Femur (tissue), 1 donor: ENCODE data around the gene PCDH9.

ENCODE experiments used
- DNase-seq: peaks from one replicate; pipeline ENCODE4 v3.0.0-alpha.2; 2017

PCDH9 gene

DNA sequence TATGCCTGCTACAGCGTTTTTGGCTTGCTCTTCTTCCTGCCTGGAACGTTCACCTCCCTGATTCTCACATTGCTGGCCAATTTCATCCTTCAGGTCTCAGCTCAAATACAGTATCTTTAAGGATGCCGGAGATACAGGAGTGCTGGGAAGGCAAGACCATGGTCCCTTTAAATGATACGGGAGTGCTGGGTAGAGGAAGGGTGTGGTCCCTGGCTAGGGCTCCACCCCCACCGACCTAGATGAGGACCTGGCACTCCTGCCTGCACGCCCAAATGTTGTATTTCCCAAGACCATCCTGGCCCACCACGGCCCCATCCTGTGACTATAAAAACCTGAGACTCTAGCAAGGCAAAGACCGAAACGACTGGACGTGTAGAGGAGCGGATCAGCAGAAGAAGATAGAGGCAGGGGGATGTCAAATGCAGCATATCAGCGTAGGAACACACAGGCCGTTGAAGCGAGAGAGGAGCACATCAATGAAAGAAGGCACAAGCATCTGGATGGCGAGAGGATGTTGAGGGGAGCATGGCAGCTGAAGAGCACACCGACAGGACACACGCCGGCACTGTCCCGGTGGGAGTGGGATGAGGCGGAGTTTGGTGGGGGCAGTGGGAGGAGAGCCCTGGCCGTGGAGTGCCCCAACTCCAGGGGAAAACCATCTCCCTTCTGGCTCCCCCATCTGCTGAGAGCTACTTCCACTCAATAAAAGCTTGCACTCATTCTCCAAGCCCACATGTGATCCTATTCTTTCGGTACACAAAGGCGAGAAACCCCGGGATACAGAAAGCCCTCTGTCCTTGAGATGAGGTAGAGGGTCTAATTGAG lies 74.0 kb downstream of the PCDH9 start:
- no peak for DNase-seq

DNA sequence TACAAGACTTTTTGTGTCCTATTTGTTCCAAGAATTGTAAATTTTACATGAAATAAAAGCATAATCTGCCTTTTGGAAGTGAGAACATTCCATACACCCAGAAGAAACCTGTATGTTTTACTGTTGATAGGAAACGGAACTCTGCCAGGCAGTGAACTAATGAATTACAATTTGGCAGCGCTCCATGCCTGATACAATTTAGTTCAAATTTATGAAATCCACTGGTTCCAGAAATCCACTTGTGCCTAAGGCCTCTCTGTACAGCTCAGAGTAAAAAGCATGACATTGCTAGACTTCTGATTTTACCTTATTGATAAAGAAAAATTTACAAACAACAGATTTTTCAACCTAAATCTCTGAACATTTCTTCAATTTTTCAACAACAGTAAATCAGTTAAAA lies 78.1 kb downstream of the PCDH9 start:
- DNase-seq: no peak

DNA sequence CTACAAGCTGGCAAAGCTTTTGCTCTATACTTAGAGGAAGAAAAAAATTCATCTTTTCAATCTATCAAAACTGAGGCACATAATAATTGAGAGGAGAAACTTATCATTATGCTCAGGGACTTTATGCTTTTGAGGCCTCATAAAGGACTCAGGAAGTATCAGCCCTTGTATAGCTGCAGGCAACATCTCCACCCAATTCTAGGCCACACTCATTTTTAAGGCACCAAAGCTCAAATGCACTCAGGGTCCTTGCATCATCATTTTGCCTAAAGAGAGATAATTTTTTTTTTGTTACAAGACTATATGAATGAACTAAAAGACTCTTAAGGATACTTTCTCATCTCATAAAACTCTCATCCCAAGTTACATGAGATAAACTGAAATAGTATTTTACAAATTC lies 78.5 kb downstream of the PCDH9 start:
- DNase-seq: no peak

DNA sequence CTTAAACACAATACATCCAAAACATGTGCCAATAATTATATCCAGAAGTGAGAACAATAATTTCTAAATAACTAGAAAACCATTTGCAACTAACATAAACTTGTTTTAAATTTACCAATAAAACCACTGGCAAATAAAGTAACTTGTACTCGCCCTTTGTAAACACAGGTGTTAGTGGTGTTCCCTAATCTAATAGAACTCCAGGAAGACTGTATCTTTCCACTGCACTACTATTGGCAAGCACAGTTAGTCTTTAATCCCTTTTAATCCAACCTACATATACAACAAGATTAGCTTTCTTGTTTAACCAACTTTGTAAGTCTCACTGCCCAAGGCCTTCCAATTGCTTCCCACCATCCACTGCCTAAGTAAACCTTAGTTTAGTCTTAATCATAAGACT lies 79.5 kb downstream of the PCDH9 start:
- no peak for DNase-seq

DNA sequence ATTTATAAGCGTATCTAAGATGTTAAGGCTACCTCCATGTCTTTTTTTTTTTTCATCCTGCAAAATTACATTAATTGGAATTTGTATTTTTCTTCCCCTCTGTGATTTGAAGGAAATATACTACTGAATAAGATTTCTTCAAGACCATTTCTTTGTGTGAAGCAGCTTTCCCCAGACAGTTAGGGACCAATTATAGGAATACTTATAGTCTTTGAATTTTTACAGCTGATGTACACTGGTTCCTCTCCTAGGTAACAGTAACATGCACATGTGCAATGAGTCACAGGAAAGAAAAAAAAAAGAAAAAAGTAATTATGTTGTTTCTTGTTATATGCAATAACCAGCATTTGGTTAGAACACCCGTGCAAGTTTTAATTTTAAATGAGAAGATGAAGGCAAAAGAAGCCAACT lies 82.0 kb downstream of the PCDH9 start:
- DNase-seq: no peak

DNA sequence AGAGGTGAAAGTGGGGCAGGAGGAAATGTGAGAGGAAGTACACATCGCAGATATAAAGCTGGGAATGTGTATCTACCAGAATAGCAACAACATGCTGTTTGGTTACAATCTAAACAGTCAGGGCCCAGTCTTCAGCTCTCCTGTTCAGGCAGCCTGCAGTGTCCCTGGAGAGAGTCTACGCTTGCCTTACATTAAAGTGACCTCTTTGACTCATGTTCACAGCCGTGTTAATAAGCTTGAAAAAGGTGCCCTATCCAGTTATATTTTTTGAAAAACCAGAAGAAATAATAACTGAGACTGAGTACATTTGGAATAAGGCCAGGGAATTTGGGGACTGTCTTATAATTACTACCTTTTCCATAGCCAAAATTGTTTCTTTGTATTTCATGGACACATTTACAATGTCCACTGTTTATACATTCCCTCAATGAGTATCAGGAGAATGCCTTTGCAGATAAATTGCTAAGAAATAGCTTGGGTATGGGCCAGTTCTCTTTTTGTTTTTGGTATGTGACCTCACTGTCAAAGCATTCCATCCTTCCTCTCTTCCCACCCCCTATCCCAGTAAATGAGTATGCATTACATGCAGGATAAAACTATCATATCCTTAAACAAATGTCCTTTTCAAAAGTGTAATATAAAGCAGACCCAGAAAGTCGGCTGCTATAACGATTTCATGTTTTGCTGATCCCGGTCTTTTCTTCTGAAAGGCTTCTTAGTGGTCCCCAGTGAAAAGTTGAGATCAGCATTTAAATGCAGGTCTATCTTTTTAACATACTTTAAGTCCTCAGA lies 82.6 kb downstream of the PCDH9 start:
- peak; percentile 41 for DNase-seq

DNA sequence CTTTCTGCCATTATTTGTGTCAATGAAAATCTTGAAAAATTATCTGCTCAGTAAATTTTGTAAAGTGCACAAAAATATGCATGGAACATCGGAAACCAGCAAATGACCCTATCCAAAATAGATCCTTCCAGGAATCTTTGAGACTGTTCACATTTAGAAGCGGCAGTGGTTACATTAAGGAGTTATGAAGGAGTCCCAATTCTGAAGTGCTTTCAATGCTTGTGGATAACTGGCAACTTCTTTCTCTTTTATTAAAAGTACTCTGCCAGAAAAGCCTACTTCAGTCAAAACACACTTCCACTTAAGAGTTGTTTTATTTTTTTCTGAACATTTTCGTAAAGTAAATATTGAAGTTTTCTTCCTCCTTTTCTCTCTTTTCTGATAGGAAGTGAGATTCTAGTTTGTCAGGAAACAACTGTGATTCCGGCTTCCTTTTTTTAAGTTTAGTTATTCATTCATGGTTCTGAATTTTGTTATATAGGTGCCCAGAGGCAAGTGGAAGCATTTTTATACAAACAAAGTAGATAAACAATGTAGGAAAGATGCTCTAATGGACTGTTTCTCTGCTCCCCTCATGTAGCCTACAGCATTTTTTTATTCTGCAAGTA lies 83.5 kb downstream of the PCDH9 start:
- no peak for DNase-seq

DNA sequence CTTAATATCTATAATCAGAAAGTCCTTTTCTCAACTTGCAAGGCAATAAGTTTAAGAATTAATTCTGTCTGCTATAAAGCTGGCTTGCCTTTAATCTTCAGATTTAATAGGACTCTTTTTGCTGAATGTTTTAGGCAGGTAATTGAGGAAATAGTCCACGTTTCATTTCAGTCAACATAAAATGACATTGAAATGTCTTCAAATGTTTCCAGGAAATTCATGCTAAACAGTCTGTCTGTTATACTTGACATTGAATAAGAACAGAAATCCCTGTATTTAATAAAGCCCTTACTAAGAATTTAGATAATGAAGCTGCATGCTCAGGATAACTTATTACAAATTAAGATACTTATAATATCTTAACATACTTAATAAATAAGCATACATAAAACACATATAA lies 84.2 kb downstream of the PCDH9 start:
- DNase-seq: no peak

DNA sequence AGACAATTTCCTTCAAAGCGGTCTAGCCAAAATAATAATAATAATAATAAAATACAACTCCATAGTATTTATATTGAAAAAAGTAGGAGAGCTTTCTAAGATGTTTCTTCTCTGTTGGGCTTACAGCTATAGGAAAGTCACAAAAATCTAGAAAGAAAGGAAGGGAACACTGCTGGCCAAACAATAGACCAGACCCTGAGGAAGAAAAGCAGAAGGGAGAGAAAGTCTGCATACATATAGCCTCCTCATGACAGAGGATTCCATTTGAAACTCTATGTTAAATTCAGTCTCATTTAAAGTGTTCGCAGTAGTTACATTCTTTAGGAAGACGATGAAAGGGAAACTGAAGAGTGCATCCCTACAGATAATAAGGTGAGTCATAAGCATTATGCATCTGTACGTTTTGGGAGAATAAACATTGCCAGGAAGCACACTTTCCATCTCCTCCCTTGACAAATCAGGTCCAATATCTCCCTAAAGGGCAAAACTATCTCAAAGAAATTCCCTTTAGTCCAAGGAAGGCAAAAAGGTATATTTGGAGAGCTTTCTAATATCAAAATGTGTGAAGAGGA lies 86.5 kb downstream of the PCDH9 start:
- no peak for DNase-seq

DNA sequence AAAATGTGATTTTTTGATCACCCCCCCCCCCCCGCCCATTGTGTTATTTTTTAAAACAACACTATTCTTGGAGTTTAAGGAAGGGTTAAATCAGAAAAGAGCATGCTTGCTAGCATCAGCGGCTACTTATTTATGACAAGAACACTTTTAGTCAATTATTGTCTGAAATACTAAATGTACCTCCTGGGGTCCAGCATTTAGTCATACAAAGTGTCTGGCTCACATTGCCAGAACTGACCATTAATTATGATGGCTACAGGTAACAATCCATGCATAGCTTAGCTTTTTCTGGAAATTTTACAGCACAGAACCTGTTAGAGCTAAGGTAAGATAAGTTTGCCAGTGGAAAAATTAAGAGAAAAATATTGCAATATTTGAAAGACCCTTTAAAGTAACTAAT lies 90.1 kb downstream of the PCDH9 start:
- DNase-seq: no peak

DNA sequence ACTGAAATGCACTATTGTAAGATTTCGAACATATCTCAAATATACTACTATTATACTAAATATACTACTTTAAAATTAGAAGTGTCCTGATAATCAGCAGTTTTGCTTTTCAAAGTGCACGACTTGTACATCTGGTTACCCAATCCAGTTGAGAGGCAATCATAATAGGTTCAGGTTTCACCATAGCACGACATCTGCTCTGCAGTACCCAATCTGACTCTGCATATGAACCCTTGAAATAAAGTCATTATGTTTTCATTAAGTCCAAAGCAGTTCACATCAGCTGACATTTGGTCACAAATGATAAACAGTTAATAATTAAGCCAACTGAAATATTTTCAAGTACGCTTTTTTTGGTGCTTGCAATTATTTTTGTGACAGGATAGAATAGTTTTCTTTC lies 90.6 kb downstream of the PCDH9 start:
- DNase-seq: no peak

DNA sequence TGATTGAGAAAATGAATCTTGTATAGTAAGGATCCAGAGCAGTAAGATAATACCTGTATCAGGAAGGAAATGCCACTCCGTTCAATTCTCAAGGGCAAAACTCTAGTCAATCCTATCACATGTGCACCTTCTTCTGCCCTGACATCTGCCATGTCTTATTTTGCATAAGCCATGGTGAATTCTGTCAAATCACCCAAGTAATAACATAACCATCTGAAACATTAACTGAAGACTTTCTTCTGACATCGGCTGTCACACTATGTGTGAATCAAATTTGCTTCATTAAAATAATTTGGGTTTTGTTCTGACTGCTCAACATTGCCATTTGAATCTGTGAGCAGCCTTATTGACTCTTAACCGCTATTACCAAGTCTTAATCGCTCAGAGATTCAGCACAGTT lies 91.2 kb downstream of the PCDH9 start:
- no peak for DNase-seq

DNA sequence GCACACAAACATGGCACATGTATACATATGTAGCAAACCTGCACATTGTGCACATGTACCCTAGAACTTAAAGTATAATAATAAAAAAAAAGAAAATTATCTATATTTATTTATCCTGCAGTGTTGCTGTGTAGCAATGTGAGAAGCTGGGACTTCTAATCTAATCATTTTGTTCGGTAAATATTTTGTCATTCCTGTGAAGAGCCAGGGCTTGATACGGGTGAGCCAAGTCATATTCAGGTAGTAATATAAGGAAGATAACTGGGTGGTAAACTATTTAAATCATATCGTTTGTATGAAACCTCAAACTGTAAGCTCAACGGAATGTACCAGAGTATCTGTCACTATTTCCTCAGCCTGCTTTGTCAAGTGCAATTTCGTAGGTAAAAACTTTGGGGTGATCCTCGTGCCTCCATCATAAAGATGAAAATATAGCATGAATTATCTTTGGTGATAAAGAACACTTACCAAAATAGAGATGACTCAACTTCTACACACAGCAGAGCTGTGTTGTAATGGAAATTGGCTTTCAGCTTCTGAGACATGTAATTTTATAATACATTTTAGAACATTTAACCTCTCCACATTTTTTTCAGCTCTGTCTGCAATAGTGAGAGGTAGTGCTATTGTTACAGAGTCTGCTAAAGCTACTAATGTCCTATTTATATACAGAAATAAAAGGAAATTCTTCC lies 92.9 kb downstream of the PCDH9 start:
- DNase-seq: no peak

DNA sequence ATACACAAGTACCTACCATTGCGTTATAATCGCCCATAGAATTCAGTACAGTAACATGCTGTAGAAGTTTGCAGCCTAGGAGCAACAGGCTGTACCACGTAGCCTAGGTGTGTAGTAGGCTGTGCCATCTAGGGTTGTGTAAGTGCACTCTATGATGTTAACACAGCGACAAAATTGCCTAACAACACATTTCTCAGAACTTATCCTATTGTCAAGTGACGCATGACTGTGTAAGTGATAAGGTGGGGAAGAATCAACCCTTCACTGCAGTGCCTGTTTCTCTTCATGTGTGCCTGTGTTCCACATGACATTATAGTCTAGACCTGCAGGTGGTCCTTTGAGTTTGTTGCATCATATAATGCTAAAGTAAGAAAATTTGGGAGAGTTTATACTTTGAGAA lies 94.0 kb downstream of the PCDH9 start:
- DNase-seq: no peak

DNA sequence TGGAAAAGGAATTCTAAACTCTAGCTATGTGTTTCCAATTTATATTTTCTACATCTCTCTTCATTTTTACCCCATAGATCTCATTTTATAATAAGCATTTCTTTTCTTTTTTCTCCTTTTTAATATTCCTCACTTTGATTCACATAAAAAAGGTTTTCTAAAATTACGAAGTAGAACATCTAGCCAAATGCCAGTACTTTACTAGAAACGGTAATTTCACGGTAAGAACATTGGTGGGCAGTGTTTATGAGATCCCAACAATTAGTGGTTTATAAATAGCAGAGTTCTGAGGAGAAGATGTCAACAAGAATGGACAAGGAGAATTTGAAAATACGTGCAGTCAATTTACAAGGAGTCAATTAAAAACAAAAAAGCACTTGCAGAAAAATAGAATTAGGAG lies 94.8 kb downstream of the PCDH9 start:
- DNase-seq: no peak

DNA sequence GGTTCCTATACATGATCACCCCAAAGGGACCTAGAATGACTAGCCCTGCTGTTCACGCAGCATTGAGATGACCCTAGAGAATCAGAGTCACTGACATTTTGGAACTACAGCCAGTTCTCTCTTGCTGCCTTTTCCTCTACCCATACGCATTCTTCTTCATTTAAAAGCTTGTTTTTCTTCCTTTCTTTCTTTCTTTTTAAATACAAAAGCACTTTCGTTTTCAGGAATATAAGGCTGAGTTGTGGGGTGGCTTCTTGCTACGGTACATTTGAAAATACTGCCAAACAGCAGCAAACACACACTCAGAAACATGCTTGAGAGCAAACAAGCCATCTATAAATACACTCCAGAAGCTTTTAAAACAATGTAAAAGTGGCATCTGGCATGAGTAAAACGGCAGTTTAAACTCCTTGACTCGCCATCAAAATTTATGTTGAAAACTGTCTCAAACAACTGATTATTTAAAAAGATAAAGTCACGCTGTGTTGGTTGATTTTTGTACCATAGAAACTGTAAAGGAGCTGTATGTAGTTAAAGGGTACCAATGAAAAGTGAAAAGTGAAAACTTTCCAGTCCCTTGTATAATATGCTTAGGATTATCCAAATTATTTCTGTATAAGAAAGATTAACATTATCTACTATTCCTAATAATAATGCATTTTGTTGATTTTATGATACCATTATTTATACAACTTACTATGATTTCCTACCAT lies 95.6 kb downstream of the PCDH9 start:
- DNase-seq: no peak

DNA sequence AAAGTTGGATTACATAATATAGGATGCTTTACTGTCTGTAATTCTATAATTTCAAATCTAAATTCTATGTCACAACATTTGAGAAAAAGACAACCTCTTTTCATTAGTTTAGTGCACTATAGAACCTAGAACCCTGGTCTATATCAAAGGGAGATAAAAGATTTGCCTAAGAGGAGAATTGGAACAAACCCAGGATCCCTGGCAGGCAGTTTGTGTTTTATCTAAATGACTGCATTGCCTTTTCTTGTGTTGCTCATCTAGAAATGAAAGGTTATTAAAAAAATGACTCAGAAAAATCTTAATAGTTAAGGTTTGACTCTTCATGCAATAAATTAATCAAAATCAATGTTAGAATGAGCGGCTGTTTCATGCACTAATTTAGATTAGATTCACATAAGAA lies 96.7 kb downstream of the PCDH9 start:
- no peak for DNase-seq

DNA sequence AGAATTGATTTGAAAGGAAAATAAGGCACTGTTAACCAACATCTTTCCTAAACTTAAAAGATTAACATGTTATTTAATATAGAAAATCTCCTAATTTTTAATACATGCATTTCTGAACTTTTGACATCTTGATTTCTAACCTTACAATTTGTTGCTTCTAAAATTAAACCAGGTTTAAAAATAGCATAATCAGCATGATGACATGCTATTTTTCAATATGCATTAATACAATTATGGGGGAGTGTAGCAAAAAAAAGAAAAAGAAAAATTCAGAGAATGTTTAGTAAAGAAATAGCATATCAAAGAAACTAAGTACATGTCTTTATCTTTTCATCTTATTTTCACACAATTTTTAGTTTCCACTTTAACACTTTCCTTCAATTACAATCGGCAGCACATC lies 98.7 kb downstream of the PCDH9 start:
- no peak for DNase-seq

DNA sequence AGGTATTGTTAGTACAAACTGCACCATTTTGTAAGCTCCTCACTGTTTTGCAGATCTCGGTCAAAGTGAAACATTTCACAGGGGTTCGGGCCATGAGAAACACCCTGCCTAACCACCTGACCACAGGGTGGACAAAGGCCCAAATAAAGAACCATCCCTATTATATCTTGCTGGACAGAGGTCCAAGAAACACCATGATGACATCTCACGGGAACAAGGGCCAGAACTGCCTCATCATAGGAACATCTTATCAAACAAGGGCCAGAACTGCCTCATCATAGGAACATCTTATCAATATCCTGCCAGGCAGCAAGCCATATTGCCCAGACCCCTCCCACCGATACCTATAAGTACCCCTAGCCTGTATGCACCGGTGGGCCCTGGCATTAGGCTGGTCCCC lies 99.7 kb downstream of the PCDH9 start:
- DNase-seq: no peak

DNA sequence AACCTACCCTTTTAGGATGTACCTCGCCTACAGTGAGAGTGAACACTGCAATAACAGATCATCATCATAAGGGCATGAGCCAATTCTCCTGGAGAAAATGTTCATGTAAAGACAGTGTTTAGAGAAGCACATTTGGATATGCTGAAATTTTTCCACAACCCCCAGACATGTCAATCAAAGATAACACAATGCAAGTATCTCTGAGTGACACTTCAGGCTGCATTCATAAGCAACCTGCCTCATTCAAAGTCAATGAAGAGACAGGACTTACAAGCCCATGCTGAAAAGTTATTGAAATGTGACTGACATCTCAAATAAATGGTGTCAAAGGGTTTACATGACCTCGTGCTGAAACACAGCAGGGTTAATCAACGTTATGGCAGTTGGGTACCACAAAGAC lies 102.0 kb downstream of the PCDH9 start:
- DNase-seq: no peak

DNA sequence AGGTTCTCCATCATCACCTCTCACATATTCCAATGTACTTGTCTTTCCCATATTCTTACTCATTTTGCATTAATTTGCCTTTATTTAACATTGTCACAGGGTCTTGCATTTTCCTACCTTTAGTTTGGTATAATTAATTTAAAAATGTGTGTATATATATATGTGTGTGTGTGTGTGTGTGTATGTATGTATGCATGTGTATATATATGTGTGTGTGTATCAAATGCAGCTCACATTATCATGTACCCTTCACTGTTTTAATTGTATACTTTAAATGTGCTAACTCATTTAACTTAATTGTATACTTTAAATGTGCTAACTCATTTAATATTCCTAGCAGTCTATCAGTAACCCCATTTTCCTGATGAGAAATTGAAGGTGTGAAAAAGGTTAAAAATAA lies 104.5 kb downstream of the PCDH9 start:
- DNase-seq: no peak

DNA sequence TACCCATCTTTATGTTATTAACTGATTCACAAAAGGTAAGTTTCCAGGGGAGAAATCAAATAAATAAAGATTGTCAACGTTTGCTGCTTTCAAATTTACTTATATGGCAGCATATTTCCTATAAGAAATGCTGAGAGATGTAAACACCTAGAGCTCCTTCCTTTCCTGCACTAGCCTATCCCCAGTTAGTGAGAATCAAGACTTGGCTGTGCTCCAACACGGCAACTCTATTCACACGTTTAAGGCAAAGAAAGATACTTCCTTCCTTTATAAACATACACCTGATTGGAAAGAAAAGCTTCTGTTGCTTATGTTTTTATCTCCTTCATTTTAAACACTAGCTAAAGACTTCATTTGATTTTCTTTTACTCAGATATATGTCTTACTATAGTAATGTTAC lies 107.0 kb downstream of the PCDH9 start:
- DNase-seq: no peak
